MM.1S (cell line): Measurements from ENCODE around the gene EFNB3.

Experiments
- DNase-seq: peaks from one replicate; pipeline ENCODE4 v3.0.0-alpha.2; 2015
- H2AFZ ChIP-seq: fragments of 300-600 bp; sonication (generic); 2 replicates; pipeline ENCODE4 v1.6.0; 2016; ENCODE audit warnings: antibody characterized with exemption, low read length
- H3F3A ChIP-seq: fragments of 300-600 bp; sonication (generic); 2 replicates; pipeline ENCODE4 v1.6.1; 2016; ENCODE audit warnings: mild to moderate bottlenecking, antibody characterized with exemption, low read length, moderate library complexity, mixed read lengths; ENCODE audit not compliant: insufficient read depth
- H3K27ac ChIP-seq: fragments of 300-600 bp; sonication (generic); 2 replicates; pipeline ENCODE4 v1.5.1; 2016; ENCODE audit warnings: mild to moderate bottlenecking, low read length
- H3K27me3 ChIP-seq: fragments of 300-600 bp; sonication (generic); replicated peaks from 2 replicates; pipeline ENCODE4 v1.6.0; 2016; ENCODE audit warnings: low read length; ENCODE audit not compliant: insufficient read depth
- H3K36me3 ChIP-seq: fragments of 300-600 bp; sonication (generic); replicated peaks from 2 replicates; pipeline ENCODE4 v1.6.1; 2016; ENCODE audit warnings: mild to moderate bottlenecking, low read length, mixed read lengths; ENCODE audit not compliant: insufficient read depth
- H3K4me1 ChIP-seq: fragments of 300-600 bp; sonication (generic); 2 replicates; pipeline ENCODE4 v1.6.1; 2016; ENCODE audit warnings: low read length, mixed read lengths
- H3K4me2 ChIP-seq: fragments of 300-600 bp; sonication (generic); 2 replicates; pipeline ENCODE4 v1.6.0; 2016; ENCODE audit warnings: low read depth, low read length
- H3K4me3 ChIP-seq: fragments of 300-600 bp; sonication (generic); 2 replicates; pipeline ENCODE4 v1.5.1; 2016; ENCODE audit warnings: low read length, mixed read lengths
- H3K79me2 ChIP-seq: fragments of 300-600 bp; sonication (generic); 2 replicates; pipeline ENCODE4 v1.6.1; 2016; ENCODE audit warnings: mixed run types, low read length, mixed read lengths
- H3K9ac ChIP-seq: fragments of 300-600 bp; sonication (generic); 2 replicates; pipeline ENCODE4 v1.6.1; 2016; ENCODE audit warnings: low read length, mixed read lengths
- H3K9me2 ChIP-seq: fragments of 300-600 bp; sonication (generic); replicated peaks from 2 replicates; pipeline ENCODE4 v1.6.1; 2016; ENCODE audit warnings: mild to moderate bottlenecking, low read length, mixed read lengths; ENCODE audit not compliant: insufficient read depth
- H3K9me3 ChIP-seq: fragments of 300-600 bp; sonication (generic); replicated peaks from 2 replicates; pipeline ENCODE4 v1.6.1; 2016; ENCODE audit warnings: mild to moderate bottlenecking, low read length, mixed read lengths; ENCODE audit not compliant: insufficient read depth
- H4K20me1 ChIP-seq: fragments of 300-600 bp; sonication (generic); 2 replicates; pipeline ENCODE4 v1.6.1; 2016; ENCODE audit warnings: mild to moderate bottlenecking, low read length, moderate library complexity, mixed read lengths; ENCODE audit not compliant: insufficient read depth
- CTCF ChIP-seq: fragments of 300-600 bp; sonication (generic); IDR thresholded peaks from 2 replicates; pipeline ENCODE4 v1.5.1; 2016; ENCODE audit warnings: antibody characterized with exemption, low read length, mixed read lengths
- EZH2 ChIP-seq: fragments of 300-600 bp; sonication (generic); optimal IDR thresholded peaks from 2 replicates; pipeline ENCODE3; 2017; ENCODE audit warnings: low read depth, mild to moderate bottlenecking, antibody characterized with exemption, low read length, mixed read lengths
- EZH2phosphoT487 ChIP-seq: fragments of 300-600 bp; sonication (generic); IDR thresholded peaks from 2 replicates; pipeline ENCODE4 v1.6.1; 2018; ENCODE audit warnings: antibody characterized with exemption, low read length

Gene EFNB3

GRCh38 chr17:7732981-7733539, 28.1 kb downstream of the EFNB3 start:
- Histone ChIP-seq H2AFZ (no peak overlapping the region), H3K9me3 (no peaks in the 10 kb centered on the region), H3K9ac (no peak overlapping the region), H3K4me2 (no peak overlapping the region), H3K27me3 (peaks cover 72% of the 10 kb centered on the region), H3K36me3 (no peaks in the 10 kb centered on the region), H4K20me1 (no peaks in the 10 kb centered on the region), H3K4me3 (no peak overlapping the region), H3K9me2 (no peaks in the 10 kb centered on the region), H3F3A (no peaks in the 10 kb centered on the region; the same call in 1 of the 2 replicates), H3K27ac (no peak overlapping the region), H3K4me1 (no peaks in the 10 kb centered on the region), H3K79me2 (no peaks in the 10 kb centered on the region)
- DNase-seq, result no peak
- TF ChIP-seq EZH2, result no peak
- TF ChIP-seq CTCF, result no peak
- TF ChIP-seq EZH2phosphoT487, result no peak

GRCh38 chr17:7737601-7738000, 32.6 kb downstream of the EFNB3 start:
- Histone ChIP-seq H2AFZ (no peak overlapping the region), H3K79me2 (no peaks in the 10 kb centered on the region), H3K27ac (no peak overlapping the region), H4K20me1 (no peaks in the 10 kb centered on the region), H3K9me3 (no peaks in the 10 kb centered on the region), H3F3A (no peaks in the 10 kb centered on the region), H3K9me2 (no peaks in the 10 kb centered on the region), H3K4me3 (no peak overlapping the region), H3K4me1 (no peaks in the 10 kb centered on the region), H3K4me2 (no peak overlapping the region), H3K36me3 (no peaks in the 10 kb centered on the region), H3K9ac (no peak overlapping the region), H3K27me3 (peaks cover 87% of the 10 kb centered on the region)
- TF ChIP-seq EZH2 (no peak), EZH2phosphoT487 (no peak), CTCF (no peak)
- DNase-seq, result no peak

DNA sequence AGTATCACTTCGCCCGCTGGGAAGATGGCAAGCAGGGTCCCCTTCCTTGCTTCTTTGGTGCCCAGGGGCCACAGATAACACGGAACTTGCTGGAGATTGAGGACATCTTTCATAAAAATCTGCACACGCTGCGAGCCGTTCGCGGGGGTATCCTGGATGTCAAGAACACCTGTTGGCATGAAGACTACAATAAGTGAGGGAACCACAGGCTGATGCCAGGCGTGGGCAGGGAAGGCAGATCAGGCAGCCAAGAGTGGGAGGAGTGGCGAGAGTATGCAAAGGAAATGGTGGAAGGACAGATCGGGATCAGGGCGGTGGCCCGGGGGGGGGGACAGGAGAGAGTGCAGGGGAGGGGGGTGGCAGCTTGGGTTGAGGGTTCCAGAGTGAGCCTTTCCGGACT, 34.7 kb downstream of the EFNB3 start:
- Histone ChIP-seq H3K79me2 (no peaks in the 10 kb centered on the region), H3K9me2 (no peaks in the 10 kb centered on the region), H3K4me2 (no peak overlapping the region), H3K27me3 (peaks cover 78% of the 10 kb centered on the region), H4K20me1 (no peaks in the 10 kb centered on the region), H3K9me3 (no peaks in the 10 kb centered on the region), H3K4me3 (no peak overlapping the region), H3K9ac (no peak overlapping the region), H3K4me1 (no peaks in the 10 kb centered on the region), H3K36me3 (no peaks in the 10 kb centered on the region), H3F3A (no peaks in the 10 kb centered on the region), H3K27ac (no peak overlapping the region), H2AFZ (no peak overlapping the region)
- TF ChIP-seq EZH2phosphoT487, result no peak
- TF ChIP-seq EZH2, result no peak
- no peak for TF ChIP-seq CTCF
- DNase-seq, result no peak
